ENCODE measurements around the gene GLIS2.
A peak's percentile ranks its signal among the peaks of the same experiment; 100 is the strongest.

GLIS2 gene

GRCh38 chr16:4376126-4376892 is 60.4 kb downstream of the GLIS2 start:
- no peak for TF ChIP-seq CTCF (IDR thresholded peaks at IDR 0.05; ENCODE audit: unreplicated experiment in 3 of 3)
- peaks cover 43% of the 10 kb centered on the region for H3K4me1 Mint-ChIP-seq
- H3K9me3 Mint-ChIP-seq = no peaks in the 10 kb centered on the region
- peak overlapping the region; percentile 63 to 96 (median 87) for H3K27ac Mint-ChIP-seq
- H3K27me3 Mint-ChIP-seq (ENCODE audit: low read depth) = peaks cover 7% of the 10 kb centered on the region
- peak overlapping the region; percentile 47 to 61 (median 48) for H3K4me3 Mint-ChIP-seq
- H3K36me3 Mint-ChIP-seq (ENCODE audit: low read depth) = no peaks in the 10 kb centered on the region

- Mint-ChIP-seq H3K36me3 (ENCODE audit: low read depth) (no peaks in the 10 kb centered on the region), H3K27ac (peak overlapping the region; percentile 80 to 96 (median 87)), H3K9me3 (no peaks in the 10 kb centered on the region), H3K27me3 (ENCODE audit: low read depth) (peaks cover 7% of the 10 kb centered on the region), H3K4me3 (peak overlapping the region; percentile 47 to 61 (median 48)), H3K4me1 (peaks cover 42% of the 10 kb centered on the region)
- no peak for TF ChIP-seq CTCF (IDR thresholded peaks at IDR 0.05; ENCODE audit: unreplicated experiment in 3 of 3)
Measured at GRCh38 chr16:4376893-4377572, 61.2 kb downstream of the GLIS2 start.

DNA sequence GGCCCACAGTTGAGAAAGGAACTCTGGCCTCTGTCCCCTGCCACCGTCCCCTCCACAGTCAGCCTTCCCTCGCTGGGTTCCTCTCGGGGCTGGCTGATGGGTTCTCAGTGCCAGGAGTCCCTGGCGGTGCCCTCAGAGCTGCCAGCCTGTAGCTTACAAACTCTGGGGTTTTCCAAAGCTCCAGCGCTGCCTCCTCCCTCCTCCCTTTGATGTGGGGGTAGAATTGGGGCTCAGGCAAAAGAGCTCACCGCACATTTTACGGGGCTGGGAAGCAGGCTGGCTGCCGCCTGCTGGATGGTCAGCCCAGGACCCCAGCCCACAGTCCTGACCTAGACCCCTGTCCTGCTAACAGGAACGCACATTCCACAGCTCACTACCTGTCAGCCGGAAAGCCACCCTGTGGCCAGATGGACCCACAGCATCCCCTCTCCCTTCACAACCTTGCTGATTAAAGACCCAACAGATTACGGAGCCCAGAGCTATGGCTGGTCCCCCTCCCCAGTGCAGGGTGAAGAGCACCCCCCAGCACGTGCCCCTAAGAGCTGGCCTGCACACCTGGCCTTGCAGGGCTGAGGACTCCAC is 61.8 kb downstream of the GLIS2 start:
- H3K36me3 Mint-ChIP-seq (ENCODE audit: low read depth) = no peaks in the 10 kb centered on the region
- H3K27me3 Mint-ChIP-seq (ENCODE audit: low read depth) = peaks cover 7% of the 10 kb centered on the region
- peaks cover 42% of the 10 kb centered on the region for H3K4me1 Mint-ChIP-seq
- H3K27ac Mint-ChIP-seq = peak overlapping the region; percentile 65 to 96 (median 80)
- H3K9me3 Mint-ChIP-seq = no peaks in the 10 kb centered on the region
- peak overlapping the region; percentile 29 to 60 (median 56) for H3K4me3 Mint-ChIP-seq
- TF ChIP-seq CTCF (IDR thresholded peaks at IDR 0.05; ENCODE audit: unreplicated experiment in 3 of 3) = peak in 2 of 3 experiments; percentile 15 to 20

DNA sequence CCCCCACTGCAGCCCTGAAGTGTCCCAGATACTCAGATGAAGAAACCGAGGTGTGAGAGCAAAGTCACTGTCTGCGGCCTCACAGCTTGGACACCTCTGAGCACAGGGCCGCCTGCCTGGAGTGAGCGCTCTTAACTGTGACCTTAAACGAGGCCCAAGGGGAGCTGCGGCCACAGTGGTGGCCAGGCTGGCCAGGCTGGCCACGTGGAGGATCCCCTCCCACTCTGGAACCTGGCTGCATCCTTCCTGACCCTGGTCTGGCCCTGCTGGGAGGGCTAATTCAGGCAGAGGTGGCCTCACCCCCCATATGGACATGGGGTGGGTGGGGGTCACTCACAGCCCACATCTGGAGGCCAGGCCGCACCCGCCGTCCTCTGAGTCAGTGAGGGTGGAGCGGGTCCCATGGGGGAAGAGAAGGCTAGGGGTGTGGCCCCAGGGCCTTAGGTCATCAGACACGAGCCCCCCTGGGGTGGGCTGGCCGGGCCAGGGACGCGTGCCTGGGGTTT is 62.3 kb downstream of the GLIS2 start:
- Mint-ChIP-seq H3K4me1 (peaks cover 45% of the 10 kb centered on the region), H3K36me3 (ENCODE audit: low read depth) (peaks cover 3% of the 10 kb centered on the region), H3K4me3 (peak overlapping the region; percentile 29 to 60 (median 56)), H3K9me3 (no peaks in the 10 kb centered on the region), H3K27ac (peak overlapping the region; percentile 65 to 96 (median 80)), H3K27me3 (ENCODE audit: low read depth) (peaks cover 7% of the 10 kb centered on the region)
- TF ChIP-seq CTCF (IDR thresholded peaks at IDR 0.05; ENCODE audit: unreplicated experiment in 3 of 3) = no peak

- Mint-ChIP-seq H3K4me1 (peaks cover 42% of the 10 kb centered on the region), H3K36me3 (ENCODE audit: low read depth) (peaks cover 6% of the 10 kb centered on the region), H3K27ac (peak overlapping the region in 2 of 3 experiments; percentile 15 to 96), H3K9me3 (no peaks in the 10 kb centered on the region), H3K4me3 (no peak overlapping the region), H3K27me3 (ENCODE audit: low read depth) (peaks cover 3% of the 10 kb centered on the region)
- TF ChIP-seq CTCF (IDR thresholded peaks at IDR 0.05; ENCODE audit: unreplicated experiment in 3 of 3) = no peak
Measured at GRCh38 chr16:4378999-4379690, 63.3 kb downstream of the GLIS2 start.
